Neural cell (in vitro differentiated cells): ENCODE measurements around the gene NKAIN4. TPM values are rescaled to one million over a fixed set of nuclear protein-coding genes. Genes with fewer than 3 reads are reported as not detected.

Experiments
- H2AFZ ChIP-seq: fragments of 200-600, 300-800 bp; sonication (generic), shearing (Covaris generic); 2 replicates; pipeline ENCODE4 v1.6.0; 2014; ENCODE audit warnings: low read depth, mild to moderate bottlenecking, antibody characterized with exemption, low read length, moderate library complexity
- H3F3A ChIP-seq: fragments of 200-600 bp; shearing (Covaris generic); 2 replicates; pipeline ENCODE4 v1.6.1; 2016; ENCODE audit warnings: mild to moderate bottlenecking, moderate library complexity, mixed read lengths, antibody characterized with exemption, low read length; ENCODE audit not compliant: insufficient read depth, poor library complexity, severe bottlenecking
- H3K27ac ChIP-seq: fragments of 200-600, 300-800 bp; sonication (generic), shearing (Covaris generic); 2 replicates; pipeline ENCODE4 v1.5.1; 2014; ENCODE audit warnings: mild to moderate bottlenecking, low read length, moderate library complexity
- H3K27me3 ChIP-seq: fragments of 300-800, 200-600 bp; sonication (generic), shearing (Covaris generic); 2 replicates; pipeline ENCODE4 v1.6.0; 2014; ENCODE audit warnings: mild to moderate bottlenecking, low read depth, low read length, moderate library complexity; ENCODE audit not compliant: insufficient read depth
- H3K36me3 ChIP-seq: fragments of 300-800, 200-600 bp; sonication (generic), shearing (Covaris generic); 2 replicates; pipeline ENCODE4 v1.5.1; 2014; ENCODE audit warnings: mild to moderate bottlenecking, antibody characterized with exemption, low read length, moderate library complexity; ENCODE audit not compliant: insufficient read depth
- H3K4me2 ChIP-seq: fragments of 300-800, 200-600 bp; sonication (generic), shearing (Covaris generic); 2 replicates; pipeline ENCODE4 v1.6.0; 2014; ENCODE audit warnings: mild to moderate bottlenecking, low read length
- H3K4me3 ChIP-seq: fragments of 300-800, 200-600 bp; sonication (generic), shearing (Covaris generic); 2 replicates; pipeline ENCODE4 v1.5.1; 2014; ENCODE audit warnings: mild to moderate bottlenecking, low read length, moderate library complexity
- H3K79me2 ChIP-seq: fragments of 200-600 bp; shearing (Covaris generic); replicated peaks from 2 replicates; pipeline ENCODE4 v1.6.0; 2014; ENCODE audit warnings: mild to moderate bottlenecking, low read length, moderate library complexity; ENCODE audit not compliant: insufficient read depth
- H3K9ac ChIP-seq: fragments of 300-800, 200-600 bp; sonication (generic), shearing (Covaris generic); 2 replicates; pipeline ENCODE4 v1.6.1; 2016; ENCODE audit warnings: mild to moderate bottlenecking, low read length, mixed read lengths
- H3K9me2 ChIP-seq: fragments of 200-600 bp; shearing (Covaris generic); 2 replicates; pipeline ENCODE4 v1.6.1; 2016; ENCODE audit warnings: mild to moderate bottlenecking, low read length, mixed read lengths; ENCODE audit not compliant: insufficient read depth
- H3K9me3 ChIP-seq: fragments of 200-600, 300-800 bp; sonication (generic), shearing (Covaris generic); 2 replicates; pipeline ENCODE4 v1.6.1; 2016; ENCODE audit warnings: mild to moderate bottlenecking, mixed run types, low read length, moderate library complexity, mixed read lengths
- H4K20me1 ChIP-seq: fragments of 200-600 bp; shearing (Covaris generic); 2 replicates; pipeline ENCODE4 v1.6.1; 2016; ENCODE audit warnings: mild to moderate bottlenecking, mixed run types; ENCODE audit not compliant: insufficient read depth
- EP300 ChIP-seq: fragments of 450-650 bp; conservative IDR thresholded peaks from 2 replicates; pipeline ENCODE4 v1.6.1; 2014; ENCODE audit warnings: antibody characterized with exemption, mild to moderate bottlenecking, moderate library complexity; ENCODE audit not compliant: poor library complexity, severe bottlenecking
- EZH2 ChIP-seq: fragments of 200-600, 300-800 bp; shearing (Covaris generic), sonication (generic); IDR thresholded peaks from 2 replicates; pipeline ENCODE4 v1.6.1; 2014; ENCODE audit warnings: antibody characterized with exemption, low read length, borderline replicate concordance, mild to moderate bottlenecking; ENCODE audit not compliant: insufficient read depth, poor library complexity, severe bottlenecking
- MXI1 ChIP-seq: fragments of 450-650 bp; conservative IDR thresholded peaks from 2 replicates; pipeline ENCODE4 v1.6.1; 2014; ENCODE audit warnings: antibody characterized with exemption, mild to moderate bottlenecking; ENCODE audit not compliant: poor library complexity, severe bottlenecking
- POLR2AphosphoS5 ChIP-seq: IDR thresholded peaks from 2 replicates; pipeline ENCODE4 v1.6.1; 2012
- RAD21 ChIP-seq: fragments of 450-650 bp; conservative IDR thresholded peaks from 2 replicates; pipeline ENCODE4 v1.6.1; 2014; ENCODE audit warnings: antibody characterized with exemption, mild to moderate bottlenecking, moderate library complexity
- REST ChIP-seq: IDR thresholded peaks from 2 replicates; pipeline ENCODE4 v1.6.1; 2012; ENCODE audit warnings: borderline replicate concordance
- SMC3 ChIP-seq: fragments of 450-650 bp; conservative IDR thresholded peaks from 2 replicates; pipeline ENCODE4 v1.6.1; 2014; ENCODE audit warnings: antibody characterized with exemption, mild to moderate bottlenecking, moderate library complexity; ENCODE audit not compliant: poor library complexity
- TAF1 ChIP-seq: IDR thresholded peaks from 2 replicates; pipeline ENCODE4 v1.6.1; 2012; ENCODE audit warnings: low read depth
- polyA plus RNA-seq: library from polyadenylated mRNA; depleted of rRNA; stranded (reverse); fragments of >200 nt; gene quantifications from 2 replicates; pipeline ENCODE4 v1.2.3, GENCODE V29; 2014
- TF ChIP-seq, protein P1 (sequence below): fragments of 450-650 bp; IDR thresholded peaks from 2 replicates; pipeline ENCODE4 v1.5.1; 2014; ENCODE audit warnings: antibody characterized with exemption, mild to moderate bottlenecking, moderate library complexity; ENCODE audit not compliant: poor library complexity, severe bottlenecking

NKAIN4 gene
- polyA plus RNA-seq, 1 donor from 2014 or later: 11.2 TPM

DNA sequence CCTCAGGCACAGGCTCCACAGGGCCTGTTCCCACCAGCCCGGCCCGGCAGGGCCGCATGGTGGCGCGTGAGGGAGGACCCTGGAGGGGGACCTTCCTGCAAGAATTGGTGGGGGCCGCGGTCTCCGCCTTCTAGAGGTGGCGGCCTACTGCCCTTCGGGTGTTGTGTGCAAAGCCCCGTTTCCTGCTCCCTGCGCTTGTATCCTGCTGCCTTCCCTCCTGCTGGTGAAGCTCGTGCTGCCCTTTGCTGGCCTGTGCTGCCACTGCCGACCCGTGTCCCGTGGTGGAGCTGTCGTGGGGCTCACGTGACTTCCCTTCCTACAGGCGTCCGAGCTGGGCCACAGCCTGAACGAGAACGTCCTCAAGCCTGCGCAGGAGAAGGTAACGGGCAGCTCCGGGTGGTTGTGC is 30.3 kb upstream of the NKAIN4 start:
- Histone ChIP-seq H3K79me2 (no peaks in the 10 kb centered on the region), H3K4me3 (no peak overlapping the region), H3K36me3 (no peaks in the 10 kb centered on the region), H3K9ac (no peak overlapping the region), H4K20me1 (no peaks in the 10 kb centered on the region), H2AFZ (no peak overlapping the region), H3K9me2 (no peaks in the 10 kb centered on the region), H3K4me2 (no peak overlapping the region), H3F3A (no peaks in the 10 kb centered on the region), H3K9me3 (no peaks in the 10 kb centered on the region), H3K27ac (no peak overlapping the region), H3K27me3 (no peaks in the 10 kb centered on the region)
- no peak for TF ChIP-seq POLR2AphosphoS5
- TF ChIP-seq, protein P1, sequence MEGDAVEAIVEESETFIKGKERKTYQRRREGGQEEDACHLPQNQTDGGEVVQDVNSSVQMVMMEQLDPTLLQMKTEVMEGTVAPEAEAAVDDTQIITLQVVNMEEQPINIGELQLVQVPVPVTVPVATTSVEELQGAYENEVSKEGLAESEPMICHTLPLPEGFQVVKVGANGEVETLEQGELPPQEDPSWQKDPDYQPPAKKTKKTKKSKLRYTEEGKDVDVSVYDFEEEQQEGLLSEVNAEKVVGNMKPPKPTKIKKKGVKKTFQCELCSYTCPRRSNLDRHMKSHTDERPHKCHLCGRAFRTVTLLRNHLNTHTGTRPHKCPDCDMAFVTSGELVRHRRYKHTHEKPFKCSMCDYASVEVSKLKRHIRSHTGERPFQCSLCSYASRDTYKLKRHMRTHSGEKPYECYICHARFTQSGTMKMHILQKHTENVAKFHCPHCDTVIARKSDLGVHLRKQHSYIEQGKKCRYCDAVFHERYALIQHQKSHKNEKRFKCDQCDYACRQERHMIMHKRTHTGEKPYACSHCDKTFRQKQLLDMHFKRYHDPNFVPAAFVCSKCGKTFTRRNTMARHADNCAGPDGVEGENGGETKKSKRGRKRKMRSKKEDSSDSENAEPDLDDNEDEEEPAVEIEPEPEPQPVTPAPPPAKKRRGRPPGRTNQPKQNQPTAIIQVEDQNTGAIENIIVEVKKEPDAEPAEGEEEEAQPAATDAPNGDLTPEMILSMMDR: no peak
- TF ChIP-seq EP300: no peak
- no peak for TF ChIP-seq TAF1
- TF ChIP-seq SMC3: no peak
- TF ChIP-seq REST: no peak
- no peak for TF ChIP-seq MXI1
- no peak for TF ChIP-seq RAD21
- no peak for TF ChIP-seq EZH2

DNA sequence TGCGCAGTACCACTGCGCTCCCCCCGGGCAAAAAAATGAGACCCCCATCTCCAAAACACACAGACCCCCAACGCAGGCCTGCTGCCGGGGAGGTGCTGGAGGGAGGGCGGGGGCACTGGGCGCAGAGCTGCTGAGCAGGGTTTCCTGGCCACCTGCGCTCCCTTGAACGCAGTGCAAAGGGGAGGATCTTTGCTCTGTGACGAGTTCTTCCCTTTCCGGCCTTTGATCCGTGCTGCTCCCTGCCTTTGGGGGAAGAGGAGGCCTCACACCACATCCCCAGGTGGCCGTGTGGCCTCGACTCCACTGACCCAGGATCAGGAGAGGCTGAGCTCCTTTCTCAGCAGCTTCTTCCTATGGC is 29.8 kb upstream of the NKAIN4 start:
- Histone ChIP-seq H3K36me3 (no peaks in the 10 kb centered on the region), H3K9me2 (no peaks in the 10 kb centered on the region), H3K4me2 (no peak overlapping the region), H3K9ac (no peak overlapping the region), H3K79me2 (no peaks in the 10 kb centered on the region), H2AFZ (no peak overlapping the region), H3F3A (no peaks in the 10 kb centered on the region), H3K27me3 (no peaks in the 10 kb centered on the region), H3K4me3 (no peak overlapping the region), H3K9me3 (no peaks in the 10 kb centered on the region), H3K27ac (no peak overlapping the region), H4K20me1 (no peaks in the 10 kb centered on the region)
- no peak for TF ChIP-seq RAD21
- no peak for TF ChIP-seq REST
- TF ChIP-seq EP300: no peak
- no peak for TF ChIP-seq EZH2
- TF ChIP-seq SMC3: no peak
- no peak for TF ChIP-seq POLR2AphosphoS5
- TF ChIP-seq TAF1: no peak
- TF ChIP-seq, protein P1: no peak
- no peak for TF ChIP-seq MXI1
